WTC11 (cell line): ENCODE data around the gene CXorf58. TPM values are rescaled to one million over a fixed set of nuclear protein-coding genes. Genes with fewer than 3 reads are reported as not detected.
"Not testable (repeated sequence)": the region's sequence is repeated elsewhere in the genome, so short reads cannot be mapped to it uniquely, and the experiment has no call there.

Source experiments
- ATAC-seq: fragments of 200-7000 bp; cut with Tn5 transposase; 2 replicates; pipeline ENCODE4 v1.10.0; 2021; ENCODE audit warnings: mild to moderate bottlenecking, moderate library complexity
- CTCF ChIA-PET: fragments of 300-600 bp; sonication (Branson Sonifier 250); formaldehyde crosslinking; loops from one replicate; lab custom pipeline; 2021; ENCODE audit warnings: antibody characterized with exemption; lab: Charles Lee
- POLR2A ChIA-PET: fragments of 350-600 bp; sonication (Branson Sonifier 250); formaldehyde crosslinking; loops from one replicate; lab custom pipeline; 2021; ENCODE audit warnings: antibody characterized with exemption; lab: Charles Lee
- DNase-seq: peaks from one replicate; pipeline ENCODE4 v3.0.0; 2021; ENCODE audit warnings: low spot score
- H3K27ac Mint-ChIP-seq: 2 replicates; pipeline ENCODE4 v1.8.0; 2021; ENCODE audit warnings: mixed read lengths
- H3K27me3 Mint-ChIP-seq: 2 replicates; pipeline ENCODE4 v1.8.0; 2021; ENCODE audit warnings: low read depth, mild to moderate bottlenecking, moderate library complexity, mixed read lengths
- H3K36me3 Mint-ChIP-seq: 2 replicates; pipeline ENCODE4 v1.8.0; 2021; ENCODE audit warnings: mixed read lengths
- H3K4me1 Mint-ChIP-seq: 2 replicates; pipeline ENCODE4 v1.8.0; 2022; ENCODE audit warnings: mixed read lengths
- H3K4me3 Mint-ChIP-seq: 2 replicates; pipeline ENCODE4 v1.8.0; 2021; ENCODE audit warnings: mild to moderate bottlenecking, moderate library complexity, mixed read lengths
- H3K9me3 Mint-ChIP-seq: 2 replicates; pipeline ENCODE4 v1.8.0; 2021; ENCODE audit warnings: mixed read lengths
- CREM ChIP-seq: sonication (generic); formaldehyde crosslinking; IDR thresholded peaks from 2 replicates; pipeline ENCODE4 v1.8.1; 2022; ENCODE audit warnings: mild to moderate bottlenecking, missing genetic modification reagents, moderate library complexity
- ESRRA ChIP-seq: sonication (generic); formaldehyde crosslinking; IDR thresholded peaks from 2 replicates; pipeline ENCODE4 v1.8.1; 2022; ENCODE audit warnings: mild to moderate bottlenecking, missing genetic modification reagents, borderline replicate concordance
- ETV6 ChIP-seq: sonication (generic); formaldehyde crosslinking; IDR thresholded peaks from 2 replicates; pipeline ENCODE4 v1.8.1; 2022; ENCODE audit warnings: mild to moderate bottlenecking, missing genetic modification reagents
- GRHL2 ChIP-seq: fragments of 250-450 bp; sonication (Bioruptor Pico); IDR thresholded peaks from 2 replicates; pipeline ENCODE4 v1.8.0; 2022; ENCODE audit warnings: mild to moderate bottlenecking, moderate library complexity; ENCODE audit not compliant: insufficient replicate concordance, severe bottlenecking
- JUN ChIP-seq: sonication (generic); formaldehyde crosslinking; IDR thresholded peaks from 2 replicates; pipeline ENCODE4 v1.8.0; 2023; ENCODE audit warnings: mild to moderate bottlenecking, missing genetic modification reagents
- KAT7 ChIP-seq: sonication (generic); formaldehyde crosslinking; IDR thresholded peaks from 2 replicates; pipeline ENCODE4 v1.8.1; 2023; ENCODE audit warnings: missing genetic modification reagents, mild to moderate bottlenecking, borderline replicate concordance
- NFATC4 ChIP-seq: fragments of 250-450 bp; sonication (Bioruptor Pico); IDR thresholded peaks from 2 replicates; pipeline ENCODE4 v1.9.0; 2021; ENCODE audit warnings: mild to moderate bottlenecking
- NR3C1 ChIP-seq: sonication (generic); formaldehyde crosslinking; conservative IDR thresholded peaks from 2 replicates; pipeline ENCODE4 v1.8.1; 2023; ENCODE audit warnings: low read depth, mild to moderate bottlenecking, missing genetic modification reagents
- OVOL2 ChIP-seq: fragments of 250-450 bp; sonication (Bioruptor Pico); IDR thresholded peaks from 2 replicates; pipeline ENCODE4 v1.9.0; 2021; ENCODE audit warnings: mild to moderate bottlenecking, borderline replicate concordance
- RELA ChIP-seq: sonication (generic); formaldehyde crosslinking; IDR thresholded peaks from 2 replicates; pipeline ENCODE4 v1.8.1; 2022; ENCODE audit warnings: missing genetic modification reagents, mild to moderate bottlenecking, borderline replicate concordance
- SP1 ChIP-seq: sonication (generic); formaldehyde crosslinking; conservative IDR thresholded peaks from 2 replicates; pipeline ENCODE4 v1.8.1; 2022; ENCODE audit warnings: missing genetic modification reagents
- ZBTB21 ChIP-seq: sonication (generic); formaldehyde crosslinking; IDR thresholded peaks from 2 replicates; pipeline ENCODE4 v1.8.1; 2023; ENCODE audit warnings: mild to moderate bottlenecking, missing genetic modification reagents, borderline replicate concordance
- ZNF317 ChIP-seq: sonication (generic); formaldehyde crosslinking; IDR thresholded peaks from 2 replicates; pipeline ENCODE4 v1.8.1; 2023; ENCODE audit warnings: low read depth, mild to moderate bottlenecking, moderate library complexity, missing genetic modification reagents, borderline replicate concordance
- ZNF396 ChIP-seq: fragments of 250-450 bp; sonication (Bioruptor Pico); IDR thresholded peaks from 2 replicates; pipeline ENCODE4 v1.8.0; 2021; ENCODE audit warnings: mild to moderate bottlenecking, moderate library complexity, borderline replicate concordance
- total RNA-seq: library from RNA; stranded (reverse); gene quantifications from 3 replicates; pipeline ENCODE4 v1.2.3, GENCODE V29; 2021
- TF ChIP-seq, protein P1 (sequence below): fragments of 250-450 bp; sonication (Bioruptor Pico); IDR thresholded peaks from 2 replicates; pipeline ENCODE4 v1.9.0; 2021; ENCODE audit warnings: mild to moderate bottlenecking, borderline replicate concordance
- TF ChIP-seq, protein P2 (sequence below): sonication (generic); formaldehyde crosslinking; IDR thresholded peaks from 2 replicates; pipeline ENCODE4 v1.8.0; 2022; ENCODE audit warnings: mild to moderate bottlenecking, missing genetic modification reagents
- TF ChIP-seq, protein P3 (sequence below): fragments of 200-600 bp; IDR thresholded peaks from 2 replicates; pipeline ENCODE4 v1.8.0; 2022; ENCODE audit warnings: antibody characterized with exemption
- TF ChIP-seq, protein P4 (sequence below): sonication (generic); formaldehyde crosslinking; IDR thresholded peaks from 2 replicates; pipeline ENCODE4 v1.8.1; 2022; ENCODE audit warnings: mild to moderate bottlenecking, moderate library complexity, missing genetic modification reagents
- TF ChIP-seq, protein P5 (sequence below): sonication (generic); formaldehyde crosslinking; IDR thresholded peaks from 2 replicates; pipeline ENCODE4 v1.8.0; 2022; ENCODE audit warnings: mild to moderate bottlenecking, missing genetic modification reagents
- TF ChIP-seq, protein P6 (sequence below): sonication (generic); formaldehyde crosslinking; IDR thresholded peaks from 2 replicates; pipeline ENCODE4 v1.8.1; 2022; ENCODE audit warnings: missing genetic modification reagents, borderline replicate concordance

The CXorf58 gene
- total RNA-seq, 1 experiment from 2014 or later = not detected

DNA sequence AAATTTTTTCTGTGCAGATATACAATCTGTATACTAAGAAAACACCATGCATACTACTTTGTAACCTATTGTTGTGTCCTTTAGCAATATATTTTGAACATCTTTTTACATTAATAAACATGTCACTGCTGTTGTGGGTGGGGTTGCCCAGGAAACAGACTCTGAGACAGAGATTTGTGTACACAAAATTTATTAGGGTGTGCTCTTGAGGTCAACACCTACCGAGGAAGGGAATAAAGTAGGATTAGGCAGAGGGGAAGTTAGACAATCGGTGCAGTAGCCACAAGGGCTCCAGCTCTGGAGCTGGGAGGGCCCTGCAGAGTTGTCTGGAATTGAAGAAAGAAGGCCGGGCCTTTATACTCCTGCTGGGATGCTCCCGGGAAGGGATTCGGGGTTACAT lies 56.4 kb downstream of the CXorf58 start:
- Mint-ChIP-seq H3K27me3 (no peaks in the 10 kb centered on the region), H3K9me3 (no peaks in the 10 kb centered on the region), H3K36me3 (no peaks in the 10 kb centered on the region), H3K4me3 (no peak overlapping the region), H3K4me1 (peaks cover 8% of the 10 kb centered on the region), H3K27ac (no peak overlapping the region)
- DNase-seq (no peak), ATAC-seq (no peak)
- ChIA-PET CTCF (interaction anchor here (0.5 kb wide), 1 partner anchor 54 kb away, joined by 4 read pairs; no protein-coding TSS in a partner anchor), POLR2A (no interaction called here)
- TF ChIP-seq, protein P1, sequence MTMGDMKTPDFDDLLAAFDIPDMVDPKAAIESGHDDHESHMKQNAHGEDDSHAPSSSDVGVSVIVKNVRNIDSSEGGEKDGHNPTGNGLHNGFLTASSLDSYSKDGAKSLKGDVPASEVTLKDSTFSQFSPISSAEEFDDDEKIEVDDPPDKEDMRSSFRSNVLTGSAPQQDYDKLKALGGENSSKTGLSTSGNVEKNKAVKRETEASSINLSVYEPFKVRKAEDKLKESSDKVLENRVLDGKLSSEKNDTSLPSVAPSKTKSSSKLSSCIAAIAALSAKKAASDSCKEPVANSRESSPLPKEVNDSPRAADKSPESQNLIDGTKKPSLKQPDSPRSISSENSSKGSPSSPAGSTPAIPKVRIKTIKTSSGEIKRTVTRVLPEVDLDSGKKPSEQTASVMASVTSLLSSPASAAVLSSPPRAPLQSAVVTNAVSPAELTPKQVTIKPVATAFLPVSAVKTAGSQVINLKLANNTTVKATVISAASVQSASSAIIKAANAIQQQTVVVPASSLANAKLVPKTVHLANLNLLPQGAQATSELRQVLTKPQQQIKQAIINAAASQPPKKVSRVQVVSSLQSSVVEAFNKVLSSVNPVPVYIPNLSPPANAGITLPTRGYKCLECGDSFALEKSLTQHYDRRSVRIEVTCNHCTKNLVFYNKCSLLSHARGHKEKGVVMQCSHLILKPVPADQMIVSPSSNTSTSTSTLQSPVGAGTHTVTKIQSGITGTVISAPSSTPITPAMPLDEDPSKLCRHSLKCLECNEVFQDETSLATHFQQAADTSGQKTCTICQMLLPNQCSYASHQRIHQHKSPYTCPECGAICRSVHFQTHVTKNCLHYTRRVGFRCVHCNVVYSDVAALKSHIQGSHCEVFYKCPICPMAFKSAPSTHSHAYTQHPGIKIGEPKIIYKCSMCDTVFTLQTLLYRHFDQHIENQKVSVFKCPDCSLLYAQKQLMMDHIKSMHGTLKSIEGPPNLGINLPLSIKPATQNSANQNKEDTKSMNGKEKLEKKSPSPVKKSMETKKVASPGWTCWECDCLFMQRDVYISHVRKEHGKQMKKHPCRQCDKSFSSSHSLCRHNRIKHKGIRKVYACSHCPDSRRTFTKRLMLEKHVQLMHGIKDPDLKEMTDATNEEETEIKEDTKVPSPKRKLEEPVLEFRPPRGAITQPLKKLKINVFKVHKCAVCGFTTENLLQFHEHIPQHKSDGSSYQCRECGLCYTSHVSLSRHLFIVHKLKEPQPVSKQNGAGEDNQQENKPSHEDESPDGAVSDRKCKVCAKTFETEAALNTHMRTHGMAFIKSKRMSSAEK (CRISPR knock-in tag) = no peak
- TF ChIP-seq, protein P2, sequence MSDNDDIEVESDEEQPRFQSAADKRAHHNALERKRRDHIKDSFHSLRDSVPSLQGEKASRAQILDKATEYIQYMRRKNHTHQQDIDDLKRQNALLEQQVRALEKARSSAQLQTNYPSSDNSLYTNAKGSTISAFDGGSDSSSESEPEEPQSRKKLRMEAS (CRISPR knock-in tag) = no peak
- TF ChIP-seq CREM (no peak), GRHL2 (CRISPR knock-in tag) (no peak), KAT7 (CRISPR knock-in tag) (no peak), ZBTB21 (CRISPR knock-in tag) (no peak), RELA (CRISPR knock-in tag) (no peak), JUN (CRISPR knock-in tag) (no peak), NFATC4 (CRISPR knock-in tag) (no peak), ETV6 (CRISPR knock-in tag) (no peak), ZNF317 (CRISPR knock-in tag) (no peak), SP1 (CRISPR knock-in tag) (no peak), ZNF396 (CRISPR knock-in tag) (no peak), OVOL2 (CRISPR knock-in tag) (no peak), ESRRA (CRISPR knock-in tag) (no peak), NR3C1 (CRISPR knock-in tag) (no peak)
- TF ChIP-seq, protein P3, sequence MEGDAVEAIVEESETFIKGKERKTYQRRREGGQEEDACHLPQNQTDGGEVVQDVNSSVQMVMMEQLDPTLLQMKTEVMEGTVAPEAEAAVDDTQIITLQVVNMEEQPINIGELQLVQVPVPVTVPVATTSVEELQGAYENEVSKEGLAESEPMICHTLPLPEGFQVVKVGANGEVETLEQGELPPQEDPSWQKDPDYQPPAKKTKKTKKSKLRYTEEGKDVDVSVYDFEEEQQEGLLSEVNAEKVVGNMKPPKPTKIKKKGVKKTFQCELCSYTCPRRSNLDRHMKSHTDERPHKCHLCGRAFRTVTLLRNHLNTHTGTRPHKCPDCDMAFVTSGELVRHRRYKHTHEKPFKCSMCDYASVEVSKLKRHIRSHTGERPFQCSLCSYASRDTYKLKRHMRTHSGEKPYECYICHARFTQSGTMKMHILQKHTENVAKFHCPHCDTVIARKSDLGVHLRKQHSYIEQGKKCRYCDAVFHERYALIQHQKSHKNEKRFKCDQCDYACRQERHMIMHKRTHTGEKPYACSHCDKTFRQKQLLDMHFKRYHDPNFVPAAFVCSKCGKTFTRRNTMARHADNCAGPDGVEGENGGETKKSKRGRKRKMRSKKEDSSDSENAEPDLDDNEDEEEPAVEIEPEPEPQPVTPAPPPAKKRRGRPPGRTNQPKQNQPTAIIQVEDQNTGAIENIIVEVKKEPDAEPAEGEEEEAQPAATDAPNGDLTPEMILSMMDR = no peak
- TF ChIP-seq, protein P4, sequence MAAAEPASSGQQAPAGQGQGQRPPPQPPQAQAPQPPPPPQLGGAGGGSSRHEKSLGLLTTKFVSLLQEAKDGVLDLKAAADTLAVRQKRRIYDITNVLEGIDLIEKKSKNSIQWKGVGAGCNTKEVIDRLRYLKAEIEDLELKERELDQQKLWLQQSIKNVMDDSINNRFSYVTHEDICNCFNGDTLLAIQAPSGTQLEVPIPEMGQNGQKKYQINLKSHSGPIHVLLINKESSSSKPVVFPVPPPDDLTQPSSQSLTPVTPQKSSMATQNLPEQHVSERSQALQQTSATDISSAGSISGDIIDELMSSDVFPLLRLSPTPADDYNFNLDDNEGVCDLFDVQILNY (CRISPR knock-in tag) = no peak
- TF ChIP-seq, protein P5, sequence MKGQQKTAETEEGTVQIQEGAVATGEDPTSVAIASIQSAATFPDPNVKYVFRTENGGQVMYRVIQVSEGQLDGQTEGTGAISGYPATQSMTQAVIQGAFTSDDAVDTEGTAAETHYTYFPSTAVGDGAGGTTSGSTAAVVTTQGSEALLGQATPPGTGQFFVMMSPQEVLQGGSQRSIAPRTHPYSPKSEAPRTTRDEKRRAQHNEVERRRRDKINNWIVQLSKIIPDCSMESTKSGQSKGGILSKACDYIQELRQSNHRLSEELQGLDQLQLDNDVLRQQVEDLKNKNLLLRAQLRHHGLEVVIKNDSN (CRISPR knock-in tag) = no peak
- TF ChIP-seq, protein P6, sequence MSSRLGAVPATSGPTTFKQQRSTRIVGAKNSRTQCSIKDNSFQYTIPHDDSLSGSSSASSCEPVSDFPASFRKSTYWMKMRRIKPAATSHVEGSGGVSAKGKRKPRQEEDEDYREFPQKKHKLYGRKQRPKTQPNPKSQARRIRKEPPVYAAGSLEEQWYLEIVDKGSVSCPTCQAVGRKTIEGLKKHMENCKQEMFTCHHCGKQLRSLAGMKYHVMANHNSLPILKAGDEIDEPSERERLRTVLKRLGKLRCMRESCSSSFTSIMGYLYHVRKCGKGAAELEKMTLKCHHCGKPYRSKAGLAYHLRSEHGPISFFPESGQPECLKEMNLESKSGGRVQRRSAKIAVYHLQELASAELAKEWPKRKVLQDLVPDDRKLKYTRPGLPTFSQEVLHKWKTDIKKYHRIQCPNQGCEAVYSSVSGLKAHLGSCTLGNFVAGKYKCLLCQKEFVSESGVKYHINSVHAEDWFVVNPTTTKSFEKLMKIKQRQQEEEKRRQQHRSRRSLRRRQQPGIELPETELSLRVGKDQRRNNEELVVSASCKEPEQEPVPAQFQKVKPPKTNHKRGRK (CRISPR knock-in tag) = no peak

DNA sequence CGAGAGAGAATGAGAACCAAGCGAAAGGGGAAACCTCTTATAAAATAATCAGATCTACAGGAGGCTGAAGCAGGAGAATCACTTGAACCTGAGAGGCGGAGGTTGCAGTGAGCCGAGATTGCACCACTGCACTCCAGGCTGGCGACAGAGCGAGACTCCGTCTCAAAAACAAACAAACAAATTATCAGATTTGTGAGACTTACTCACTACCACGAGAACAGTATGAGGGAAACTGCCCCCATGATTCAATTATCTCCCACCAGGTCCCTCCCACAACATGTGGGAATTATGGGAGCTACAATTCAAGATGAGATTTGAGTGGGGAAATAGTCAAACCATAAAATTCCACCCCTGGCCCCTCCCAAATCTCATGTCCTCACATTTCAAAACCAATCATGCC lies 57.8 kb downstream of the CXorf58 start:
- H3K27me3 Mint-ChIP-seq, POLR2A ChIA-PET, DNase-seq, H3K4me1 Mint-ChIP-seq, CTCF ChIA-PET, H3K36me3 Mint-ChIP-seq, ATAC-seq, H3K27ac Mint-ChIP-seq, H3K9me3 Mint-ChIP-seq, H3K4me3 Mint-ChIP-seq: not testable (repeated sequence)
